Measurements from ENCODE around the gene TP53TG3.
"Not testable (repeated sequence)": the region's sequence is repeated elsewhere in the genome, so short reads cannot be mapped to it uniquely, and the experiment has no call there.

The TP53TG3 gene

DNA sequence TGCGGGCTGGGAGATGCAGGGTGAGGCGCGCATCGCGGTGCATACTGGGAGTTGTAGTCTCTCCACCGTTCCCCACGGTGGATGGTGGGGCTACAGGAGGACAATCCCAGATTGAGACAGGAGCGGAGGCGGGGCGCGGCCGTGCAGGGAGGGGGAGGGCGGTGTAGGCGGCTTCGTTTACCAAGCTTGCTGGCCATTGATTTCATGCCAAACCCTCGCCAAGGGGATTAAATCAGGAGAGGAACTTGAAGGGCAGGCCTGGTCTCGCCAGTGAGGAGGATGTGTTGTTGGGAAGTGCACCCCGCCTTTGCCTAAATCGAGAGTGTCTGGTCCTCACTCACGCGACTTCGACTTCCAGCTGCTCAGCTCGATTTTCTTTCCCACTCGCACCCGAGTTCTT lies at the start of gene TP53TG3:
TSS of gene TP53TG3 (minus strand) at position 101 of the 400 bp plus-strand sequence. CDS start at position 33, 68 bp downstream.
- intact Hi-C loops (cut with DNase I); DNase-seq: not testable (repeated sequence)

- intact Hi-C loops (cut with DNase I); DNase-seq: not testable (repeated sequence)
These were observed 25.1 kb downstream of the TP53TG3 start for GRCh38 chr16:32650876-32651275.

DNA sequence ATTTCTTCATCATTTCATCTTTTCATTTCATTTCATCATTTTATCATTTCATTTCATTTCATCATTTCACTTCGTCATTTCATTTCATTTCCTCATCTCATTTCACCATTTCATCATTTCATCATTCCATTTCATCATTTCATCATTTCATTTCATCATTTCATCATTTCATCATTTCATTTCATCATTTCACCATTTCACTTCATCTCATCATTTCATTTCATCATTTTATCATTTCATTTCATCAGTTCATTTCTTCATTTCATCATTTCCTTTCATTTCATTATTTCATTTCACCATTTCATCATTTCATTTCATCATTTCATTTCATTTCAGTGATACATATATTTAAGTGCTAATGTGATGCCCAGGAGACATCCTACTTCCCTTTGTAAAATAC lies 28.4 kb downstream of the TP53TG3 start:
- intact Hi-C loops (cut with DNase I); DNase-seq: not testable (repeated sequence)

GRCh38 chr16:32646780-32647179 lies 29.2 kb downstream of the TP53TG3 start:
- intact Hi-C loops (cut with DNase I) = not testable (repeated sequence)

DNA sequence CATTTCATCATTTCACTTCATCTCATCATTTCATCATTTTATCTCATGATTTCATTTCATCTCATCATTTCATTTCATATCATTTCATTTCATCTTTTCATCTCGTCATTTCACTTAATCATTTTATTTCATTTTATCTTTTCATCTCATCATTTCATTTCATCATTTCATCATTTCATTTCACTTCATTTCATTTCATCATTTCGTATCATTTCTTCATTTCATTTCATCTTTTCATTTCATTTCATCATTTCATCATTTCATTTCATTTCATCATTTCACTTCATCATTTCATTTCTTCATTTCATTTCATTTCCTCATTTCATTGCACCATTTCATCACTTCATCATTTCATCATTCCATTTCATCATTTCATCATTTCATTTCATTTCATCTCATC lies 29.8 kb downstream of the TP53TG3 start:
- intact Hi-C loops (cut with DNase I); DNase-seq: not testable (repeated sequence)

More at GRCh38 chr16:32646780-32647179, 29.2 kb downstream of the TP53TG3 start:
- not testable (repeated sequence) for DNase-seq

- intact Hi-C loops (cut with DNase I); DNase-seq: not testable (repeated sequence)
These were observed 30.6 kb downstream of the TP53TG3 start for GRCh38 chr16:32645278-32645908.

GRCh38 chr16:32644715-32645114 lies 31.2 kb downstream of the TP53TG3 start:
- intact Hi-C loops (cut with DNase I); DNase-seq: not testable (repeated sequence)

GRCh38 chr16:32637614-32638013 lies 38.4 kb downstream of the TP53TG3 start:
- intact Hi-C loops (cut with DNase I) = not testable (repeated sequence)

GRCh38 chr16:32632096-32632495 lies 43.9 kb downstream of the TP53TG3 start:
- intact Hi-C loops (cut with DNase I) = not testable (repeated sequence)

More at GRCh38 chr16:32637614-32638013, 38.4 kb downstream of the TP53TG3 start:
- not testable (repeated sequence) for DNase-seq

More at GRCh38 chr16:32632096-32632495, 43.9 kb downstream of the TP53TG3 start:
- DNase-seq = not testable (repeated sequence)

Data from head of caudate nucleus (tissue), 42 donors.